ENCODE data around the gene ARHGAP10. TPM values are rescaled to one million over a fixed set of nuclear protein-coding genes. Genes with fewer than 3 reads are reported as not detected.

The ARHGAP10 gene
- total RNA-seq, 1 donor from 2014 or later = 30.5 TPM

- Mint-ChIP-seq H3K4me1 (peaks cover 30% of the 10 kb centered on the region), H3K4me3 (no peak overlapping the region), H3K9me3 (no peaks in the 10 kb centered on the region), H3K27me3 (ENCODE audit: low read depth) (no peaks in the 10 kb centered on the region), H3K27ac (no peak overlapping the region), H3K36me3 (no peaks in the 10 kb centered on the region)
- no peak for DNase-seq (ENCODE audit: low spot score in 2 of 2, unreplicated experiment in 2 of 2)
- TF ChIP-seq CTCF (IDR thresholded peaks at IDR 0.05; ENCODE audit: unreplicated experiment) = no peak
Observed at GRCh38 chr4:147840838-147841738, 109.2 kb downstream of the ARHGAP10 start.

- H3K36me3 Mint-ChIP-seq = no peaks in the 10 kb centered on the region
- H3K27me3 Mint-ChIP-seq (ENCODE audit: low read depth) = no peaks in the 10 kb centered on the region
- H3K4me1 Mint-ChIP-seq = peaks cover 20% of the 10 kb centered on the region
- no peak overlapping the region for H3K4me3 Mint-ChIP-seq
- DNase-seq (ENCODE audit: low spot score in 2 of 2, unreplicated experiment in 2 of 2) = no peak
- no peak overlapping the region for H3K27ac Mint-ChIP-seq
- TF ChIP-seq CTCF (IDR thresholded peaks at IDR 0.05; ENCODE audit: unreplicated experiment) = no peak
- no peaks in the 10 kb centered on the region for H3K9me3 Mint-ChIP-seq
Observed at GRCh38 chr4:147842573-147842972, 110.7 kb downstream of the ARHGAP10 start.

- Mint-ChIP-seq H3K4me1 (peaks cover 25% of the 10 kb centered on the region), H3K27me3 (ENCODE audit: low read depth) (no peaks in the 10 kb centered on the region), H3K4me3 (no peak overlapping the region), H3K27ac (no peak overlapping the region), H3K36me3 (no peaks in the 10 kb centered on the region), H3K9me3 (no peaks in the 10 kb centered on the region)
- DNase-seq (ENCODE audit: low spot score in 2 of 2, unreplicated experiment in 2 of 2) = no peak
- no peak for TF ChIP-seq CTCF (IDR thresholded peaks at IDR 0.05; ENCODE audit: unreplicated experiment)
Observed at GRCh38 chr4:147843162-147843561, 111.3 kb downstream of the ARHGAP10 start.

GRCh38 chr4:147844781-147845180 is 112.9 kb downstream of the ARHGAP10 start:
- H3K9me3 Mint-ChIP-seq = no peaks in the 10 kb centered on the region
- no peak overlapping the region for H3K4me3 Mint-ChIP-seq
- peaks cover 1% of the 10 kb centered on the region for H3K36me3 Mint-ChIP-seq
- no peak for TF ChIP-seq CTCF (IDR thresholded peaks at IDR 0.05; ENCODE audit: unreplicated experiment)
- no peak overlapping the region for H3K27ac Mint-ChIP-seq
- no peaks in the 10 kb centered on the region for H3K27me3 Mint-ChIP-seq (ENCODE audit: low read depth)
- H3K4me1 Mint-ChIP-seq = peaks cover 22% of the 10 kb centered on the region
- no peak for DNase-seq (ENCODE audit: low spot score in 2 of 2, unreplicated experiment in 2 of 2)

- Mint-ChIP-seq H3K36me3 (peaks cover 13% of the 10 kb centered on the region), H3K27ac (no peak overlapping the region), H3K4me1 (peaks cover 14% of the 10 kb centered on the region), H3K9me3 (no peaks in the 10 kb centered on the region), H3K27me3 (ENCODE audit: low read depth) (no peaks in the 10 kb centered on the region), H3K4me3 (no peak overlapping the region)
- no peak for TF ChIP-seq CTCF (IDR thresholded peaks at IDR 0.05; ENCODE audit: unreplicated experiment)
- DNase-seq (ENCODE audit: low spot score in 2 of 2, unreplicated experiment in 2 of 2) = no peak
Observed at GRCh38 chr4:147846318-147847155, 114.6 kb downstream of the ARHGAP10 start.
